HG03175 (cell line): ENCODE results near the gene BTN1A1.
"Not testable (repeated sequence)": the region's sequence is repeated elsewhere in the genome, so short reads cannot be mapped to it uniquely, and the experiment has no call there.

ENCODE experiments used
- ATAC-seq: cut with Tn5 transposase; IDR thresholded peaks from one replicate; pipeline ENCODE4 v1.9.1; 2021; ENCODE audit warnings: mild to moderate bottlenecking, moderate library complexity; ENCODE audit not compliant: unreplicated experiment

Gene BTN1A1

GRCh38 chr6:26507658-26508057, 7.6 kb downstream of the BTN1A1 start:
- ATAC-seq = no peak

- not testable (repeated sequence) for ATAC-seq
These were observed 10.9 kb downstream of the BTN1A1 start for GRCh38 chr6:26511033-26511432.

- ATAC-seq = no peak
These were observed 14.9 kb downstream of the BTN1A1 start for GRCh38 chr6:26514984-26515383.

- ATAC-seq = no peak
These were observed 16.7 kb downstream of the BTN1A1 start for GRCh38 chr6:26516481-26517427.

GRCh38 chr6:26519359-26519758, 19.3 kb downstream of the BTN1A1 start:
- ATAC-seq = no peak

GRCh38 chr6:26520237-26520849, 20.2 kb downstream of the BTN1A1 start:
- ATAC-seq = peak; percentile 30

GRCh38 chr6:26520850-26521599, 20.9 kb downstream of the BTN1A1 start:
- peak; percentile 65 for ATAC-seq

GRCh38 chr6:26521600-26522391, 21.7 kb downstream of the BTN1A1 start:
- peak; percentile 71 for ATAC-seq

- ATAC-seq = not testable (repeated sequence)
These were observed 22.6 kb downstream of the BTN1A1 start for GRCh38 chr6:26522486-26523228.

GRCh38 chr6:26524314-26524713, 24.2 kb downstream of the BTN1A1 start:
- ATAC-seq = not testable (repeated sequence)

- ATAC-seq = no peak
These were observed 24.7 kb downstream of the BTN1A1 start for GRCh38 chr6:26524722-26525370.

- ATAC-seq = no peak
These were observed 25.7 kb downstream of the BTN1A1 start for GRCh38 chr6:26525838-26526237.

- no peak for ATAC-seq
These were observed 26.8 kb downstream of the BTN1A1 start for GRCh38 chr6:26526928-26527327.

- no peak for ATAC-seq
These were observed 30.1 kb downstream of the BTN1A1 start for GRCh38 chr6:26530203-26530602.

GRCh38 chr6:26531897-26532296, 31.8 kb downstream of the BTN1A1 start:
- no peak for ATAC-seq

- no peak for ATAC-seq
These were observed 32.8 kb downstream of the BTN1A1 start for GRCh38 chr6:26532699-26533531.

GRCh38 chr6:26533532-26533931, 33.4 kb downstream of the BTN1A1 start:
- no peak for ATAC-seq

- no peak for ATAC-seq
These were observed 34.8 kb downstream of the BTN1A1 start for GRCh38 chr6:26534681-26535465.
